GM19452 (cell line): ENCODE data around the gene AGMAT.
A peak's percentile ranks its signal among the peaks of the same experiment; 100 is the strongest.

Experiments
- ATAC-seq: cut with Tn5 transposase; IDR thresholded peaks from one replicate; pipeline ENCODE4 v1.9.1; 2021; ENCODE audit not compliant: unreplicated experiment

AGMAT gene

GRCh38 chr1:15568387-15569073 is 16.3 kb downstream of the AGMAT start:
- ATAC-seq: no peak

- no peak for ATAC-seq
These were observed 25.6 kb downstream of the AGMAT start for GRCh38 chr1:15559189-15559810.

GRCh38 chr1:15558516-15558915 is 26.3 kb downstream of the AGMAT start:
- ATAC-seq: no peak

GRCh38 chr1:15557594-15557993 is 27.3 kb downstream of the AGMAT start:
- no peak for ATAC-seq

- no peak for ATAC-seq
These were observed 27.8 kb downstream of the AGMAT start for GRCh38 chr1:15557008-15557407.

- ATAC-seq: no peak
These were observed 34.3 kb downstream of the AGMAT start for GRCh38 chr1:15550573-15550972.

- ATAC-seq: no peak
These were observed 38.2 kb downstream of the AGMAT start for GRCh38 chr1:15546641-15547040.

GRCh38 chr1:15543589-15544568 is 41.0 kb downstream of the AGMAT start:
- no peak for ATAC-seq

GRCh38 chr1:15543251-15543588 is 41.6 kb downstream of the AGMAT start:
- no peak for ATAC-seq

- no peak for ATAC-seq
These were observed 42.2 kb downstream of the AGMAT start for GRCh38 chr1:15542388-15543250.

GRCh38 chr1:15541231-15541792 is 43.5 kb downstream of the AGMAT start:
- no peak for ATAC-seq

GRCh38 chr1:15540186-15540585 is 44.7 kb downstream of the AGMAT start:
- ATAC-seq: no peak

- no peak for ATAC-seq
These were observed 46.1 kb downstream of the AGMAT start for GRCh38 chr1:15538771-15539170.

- ATAC-seq: no peak
These were observed 53.2 kb downstream of the AGMAT start for GRCh38 chr1:15531682-15532081.

- no peak for ATAC-seq
These were observed 53.8 kb downstream of the AGMAT start for GRCh38 chr1:15531003-15531402.

- peak; percentile 61 for ATAC-seq
These were observed 58.1 kb downstream of the AGMAT start, which contains the start of gene DNAJC16 for GRCh38 chr1:15526490-15527339. DNAJC16 (plus strand) TSS chr1:15526848; CDS start chr1:15529106, 2,258 bp downstream.

- ATAC-seq: no peak
These were observed 58.8 kb downstream of the AGMAT start for GRCh38 chr1:15526021-15526489.

GRCh38 chr1:15525050-15526020 is 59.5 kb downstream of the AGMAT start:
- ATAC-seq: peak; percentile 36
